Memory B cell (primary cell): ENCODE measurements around the gene ARL15.
"Not testable (repeated sequence)": the region's sequence is repeated elsewhere in the genome, so short reads cannot be mapped to it uniquely, and the experiment has no call there.

Experiments used
- ATAC-seq: fragments of 150-1000 bp; cut with Tn5 transposase; 2 replicates; pipeline ENCODE4 v1.10.0; 2021; ENCODE audit warnings: low read depth, mild to moderate bottlenecking, moderate library complexity
- DNase-seq, 2 donors: peaks; one replicate each; pipeline ENCODE4 v3.0.0; 2022; ENCODE audit warnings: low spot score in 2 of 2
- H3K27ac Mint-ChIP-seq: one replicate; pipeline ENCODE4 v1.8.0; 2022; ENCODE audit warnings: mild to moderate bottlenecking, moderate library complexity, mixed read lengths
- H3K27me3 Mint-ChIP-seq: one replicate; pipeline ENCODE4 v1.8.0; 2022; ENCODE audit warnings: mixed read lengths
- H3K36me3 Mint-ChIP-seq: one replicate; pipeline ENCODE4 v1.8.0; 2022; ENCODE audit warnings: mild to moderate bottlenecking, mixed read lengths
- H3K4me1 Mint-ChIP-seq: one replicate; pipeline ENCODE4 v1.8.0; 2022; ENCODE audit warnings: mixed read lengths
- H3K4me3 Mint-ChIP-seq: one replicate; pipeline ENCODE4 v1.8.0; 2022; ENCODE audit warnings: mild to moderate bottlenecking, moderate library complexity, mixed read lengths
- H3K9me3 Mint-ChIP-seq: one replicate; pipeline ENCODE4 v1.8.0; 2022; ENCODE audit warnings: mixed read lengths

Gene ARL15

DNA sequence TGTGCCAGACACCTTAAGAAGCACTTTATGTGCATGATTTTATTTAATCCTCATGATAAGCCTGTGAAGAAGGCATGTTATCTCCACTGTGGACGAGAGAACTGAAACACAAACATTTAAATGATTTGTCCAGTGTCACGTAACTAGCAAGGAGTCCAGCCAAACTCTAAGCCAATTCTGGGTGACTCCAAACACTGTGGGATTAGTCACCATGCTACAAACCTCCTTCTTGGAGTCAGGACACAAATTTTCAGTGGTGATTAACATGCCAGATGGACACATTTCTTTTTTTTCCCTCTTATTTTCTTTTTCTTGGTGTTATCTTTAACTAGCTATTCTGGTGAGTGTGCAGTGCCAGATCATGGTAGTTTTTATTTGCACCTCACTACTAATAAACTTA, 433.1 kb downstream of the ARL15 start:
- no peak overlapping the region for H3K27ac Mint-ChIP-seq
- no peak overlapping the region for H3K4me3 Mint-ChIP-seq
- no peaks in the 10 kb centered on the region for H3K4me1 Mint-ChIP-seq
- peaks cover 2% of the 10 kb centered on the region for H3K36me3 Mint-ChIP-seq
- H3K9me3 Mint-ChIP-seq, result peaks cover 3% of the 10 kb centered on the region
- H3K27me3 Mint-ChIP-seq, result no peaks in the 10 kb centered on the region
- DNase-seq (no peak), ATAC-seq (no peak)

DNA sequence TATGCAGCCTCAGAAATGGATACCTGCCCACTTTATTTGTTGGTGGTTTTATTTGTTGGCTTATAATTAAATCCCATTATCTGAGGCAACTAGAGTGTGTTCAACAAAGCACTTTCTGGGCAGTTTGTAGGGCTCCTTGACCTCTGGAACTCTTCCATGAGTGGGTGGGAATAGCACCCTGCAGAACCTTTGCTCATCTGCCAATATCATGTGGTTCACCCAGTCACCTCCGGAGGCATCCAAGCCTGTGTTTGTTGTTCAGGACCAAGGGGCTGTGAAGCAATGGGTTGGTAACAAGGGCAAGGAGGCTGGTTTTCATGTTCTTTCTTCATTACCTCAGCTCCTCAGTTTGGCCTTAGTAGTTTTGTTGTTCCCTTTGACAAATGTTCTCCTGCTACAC, 436.0 kb downstream of the ARL15 start:
- no peak overlapping the region for H3K4me3 Mint-ChIP-seq
- DNase-seq, result no peak

DNA sequence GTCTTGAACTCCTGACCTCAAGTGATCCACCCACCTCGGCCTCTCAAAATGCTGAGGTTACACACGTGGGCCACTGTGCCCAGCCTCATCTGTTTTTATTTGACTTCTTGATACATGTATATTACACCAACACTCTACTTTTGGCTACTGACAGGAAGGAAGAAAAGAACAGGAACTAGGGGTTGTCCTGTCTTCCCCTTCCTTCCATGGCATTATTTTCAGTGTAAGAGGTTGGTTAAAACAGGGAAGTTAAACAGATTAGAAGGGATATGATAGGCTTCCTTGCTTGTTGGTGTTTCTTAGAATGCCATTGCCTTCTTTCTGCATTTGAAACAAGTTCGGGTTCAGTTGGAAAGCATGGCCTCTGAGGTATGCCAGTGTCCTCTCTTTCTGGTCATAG, 437.1 kb downstream of the ARL15 start:
- Mint-ChIP-seq H3K27me3 (no peaks in the 10 kb centered on the region), H3K27ac (no peak overlapping the region), H3K9me3 (peaks cover 3% of the 10 kb centered on the region), H3K36me3 (no peaks in the 10 kb centered on the region), H3K4me3 (no peak overlapping the region), H3K4me1 (no peaks in the 10 kb centered on the region)
- ATAC-seq (no peak), DNase-seq (no peak)

More for the DNA sequence above, 436.0 kb downstream of the ARL15 start:
- H3K27ac Mint-ChIP-seq, result no peak overlapping the region
- H3K27me3 Mint-ChIP-seq, result no peaks in the 10 kb centered on the region
- H3K4me1 Mint-ChIP-seq, result no peaks in the 10 kb centered on the region
- peaks cover 3% of the 10 kb centered on the region for H3K9me3 Mint-ChIP-seq
- no peak for ATAC-seq
- no peaks in the 10 kb centered on the region for H3K36me3 Mint-ChIP-seq

DNA sequence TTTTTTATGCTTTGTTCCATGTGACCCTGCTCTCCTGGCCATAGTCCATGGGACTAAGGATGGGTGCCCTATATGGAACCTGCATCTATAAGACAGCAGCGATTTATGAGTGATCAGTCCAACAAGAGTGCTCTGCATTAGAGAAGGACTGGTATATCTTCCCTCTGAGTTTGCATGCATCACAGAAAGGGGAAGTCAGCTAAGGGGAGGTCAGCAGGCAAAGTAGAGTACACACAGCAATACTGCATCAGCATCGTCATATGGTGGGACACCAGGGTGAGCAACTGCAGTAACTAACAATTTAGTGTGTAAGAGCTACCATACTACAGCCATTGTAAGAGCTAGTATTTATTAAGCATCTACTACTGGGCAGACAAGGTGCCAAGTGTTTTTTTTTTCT, 438.6 kb downstream of the ARL15 start:
- no peaks in the 10 kb centered on the region for H3K4me1 Mint-ChIP-seq
- H3K9me3 Mint-ChIP-seq, result peaks cover 3% of the 10 kb centered on the region
- H3K36me3 Mint-ChIP-seq, result no peaks in the 10 kb centered on the region
- peaks cover 2% of the 10 kb centered on the region for H3K27me3 Mint-ChIP-seq
- no peak overlapping the region for H3K27ac Mint-ChIP-seq
- no peak for ATAC-seq
- H3K4me3 Mint-ChIP-seq, result no peak overlapping the region
- no peak for DNase-seq

GRCh38 chr5:53871050-53871449, 439.3 kb downstream of the ARL15 start:
- H3K27ac Mint-ChIP-seq, result no peak overlapping the region
- no peak for ATAC-seq
- peaks cover 4% of the 10 kb centered on the region for H3K9me3 Mint-ChIP-seq

DNA sequence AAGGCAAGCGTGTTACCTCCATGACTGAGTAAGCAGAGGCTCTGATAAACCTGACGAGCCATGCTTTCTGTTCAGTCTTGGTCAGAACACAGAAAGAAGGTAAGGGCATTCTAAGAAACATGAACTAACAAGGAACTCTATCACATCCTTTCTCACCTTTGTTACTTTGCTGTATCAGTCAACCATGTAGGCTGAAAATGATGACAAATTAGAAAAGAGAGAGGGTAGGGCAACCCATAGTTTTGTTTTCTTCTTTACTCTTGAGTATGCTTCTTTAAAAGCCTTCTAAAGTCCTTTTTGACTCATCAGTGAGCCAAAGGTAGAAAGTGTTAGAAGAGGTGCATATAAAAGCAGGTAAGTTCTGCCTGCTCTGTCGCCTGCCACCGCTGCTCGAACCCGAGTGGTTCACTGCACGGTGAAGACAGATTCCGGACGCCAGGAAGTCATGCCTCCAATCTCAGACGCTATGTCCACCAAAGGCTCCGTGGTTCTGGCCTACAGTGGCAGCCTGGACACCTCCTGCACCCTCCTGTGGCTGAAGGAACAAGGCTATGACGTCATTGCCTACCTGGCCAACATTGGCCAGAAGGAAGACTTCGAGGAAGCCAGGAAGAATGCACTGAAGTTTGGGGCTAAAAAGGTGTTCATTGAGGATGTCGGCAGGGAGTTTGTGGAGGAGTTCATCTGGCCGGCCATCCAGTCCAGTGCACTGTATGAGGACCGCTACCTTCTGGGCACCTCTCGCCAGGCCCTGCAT, 451.5 kb downstream of the ARL15 start:
- Mint-ChIP-seq H3K4me3 (no peak overlapping the region), H3K36me3 (no peaks in the 10 kb centered on the region), H3K27ac (no peak overlapping the region), H3K27me3 (peaks cover 1% of the 10 kb centered on the region), H3K9me3 (peaks cover 1% of the 10 kb centered on the region), H3K4me1 (no peaks in the 10 kb centered on the region)
- DNase-seq (no peak), ATAC-seq (no peak)

More at GRCh38 chr5:53871050-53871449, 439.3 kb downstream of the ARL15 start:
- no peak for DNase-seq
- H3K27me3 Mint-ChIP-seq, result peaks cover 2% of the 10 kb centered on the region
- H3K4me3 Mint-ChIP-seq, result no peak overlapping the region
- no peaks in the 10 kb centered on the region for H3K36me3 Mint-ChIP-seq
- H3K4me1 Mint-ChIP-seq, result no peaks in the 10 kb centered on the region

- no peak overlapping the region for H3K4me3 Mint-ChIP-seq
- peaks cover 3% of the 10 kb centered on the region for H3K9me3 Mint-ChIP-seq
- ATAC-seq, result no peak
- H3K4me1 Mint-ChIP-seq, result no peaks in the 10 kb centered on the region
- DNase-seq, result no peak
- H3K27ac Mint-ChIP-seq, result no peak overlapping the region
- no peaks in the 10 kb centered on the region for H3K36me3 Mint-ChIP-seq
- peaks cover 3% of the 10 kb centered on the region for H3K27me3 Mint-ChIP-seq
Measured at GRCh38 chr5:53856506-53856905, 453.9 kb downstream of the ARL15 start.

- DNase-seq, H3K9me3 Mint-ChIP-seq, ATAC-seq, H3K27me3 Mint-ChIP-seq, H3K4me1 Mint-ChIP-seq, H3K4me3 Mint-ChIP-seq, H3K27ac Mint-ChIP-seq, H3K36me3 Mint-ChIP-seq: not testable (repeated sequence)
Measured at GRCh38 chr5:53836851-53837430, 473.4 kb downstream of the ARL15 start.

- no peak overlapping the region for H3K4me3 Mint-ChIP-seq
- DNase-seq (no peak), ATAC-seq (no peak)
- H3K9me3 Mint-ChIP-seq, result peaks cover 4% of the 10 kb centered on the region
- H3K27me3 Mint-ChIP-seq, result no peaks in the 10 kb centered on the region
- H3K27ac Mint-ChIP-seq, result no peak overlapping the region
- H3K4me1 Mint-ChIP-seq, result no peaks in the 10 kb centered on the region
- no peaks in the 10 kb centered on the region for H3K36me3 Mint-ChIP-seq
Measured at GRCh38 chr5:53834500-53834899, 475.9 kb downstream of the ARL15 start.
